Stimulated activated CD4-positive, alpha-beta T cell treated with anti-CD3 and anti-CD28 coated beads, Interleukin-2, amount 100 ng/mL, for 48 hours (primary cell): ENCODE data around the gene TCFL5.
"Not testable (repeated sequence)": the region's sequence is repeated elsewhere in the genome, so short reads cannot be mapped to it uniquely, and the experiment has no call there.

Experiments
- DNase-seq, 2 donors: peaks; one replicate each; pipeline ENCODE4 v3.0.0-alpha.2; 2020

Gene TCFL5

GRCh38 chr20:62879275-62880146 is 17.9 kb upstream of the TCFL5 start:
- no peak for DNase-seq

GRCh38 chr20:62878244-62879038 is 16.8 kb upstream of the TCFL5 start:
- DNase-seq, result no peak

- no peak for DNase-seq
These were observed 15.5 kb upstream of the TCFL5 start for GRCh38 chr20:62876902-62877816.

GRCh38 chr20:62876501-62876901 is 14.9 kb upstream of the TCFL5 start:
- DNase-seq, result no peak

- DNase-seq, result no peak
These were observed 14.1 kb upstream of the TCFL5 start for GRCh38 chr20:62875419-62876361.

- DNase-seq, result no peak
These were observed 13.3 kb upstream of the TCFL5 start for GRCh38 chr20:62874964-62875344.

- peak in 1 of 2 donors; percentile 34 for DNase-seq
These were observed 12.0 kb upstream of the TCFL5 start for GRCh38 chr20:62873681-62874031.

- DNase-seq, result no peak
These were observed 11.7 kb upstream of the TCFL5 start for GRCh38 chr20:62873280-62873679.

GRCh38 chr20:62872862-62873261 is 11.2 kb upstream of the TCFL5 start:
- no peak for DNase-seq

GRCh38 chr20:62872184-62872847 is 10.7 kb upstream of the TCFL5 start:
- no peak for DNase-seq

GRCh38 chr20:62864207-62864606 is 2.6 kb upstream of the TCFL5 start:
- DNase-seq, result no peak

GRCh38 chr20:62860924-62861691 is 514 bp downstream of the TCFL5 start:
- DNase-seq, result peak in 1 of 2 donors; percentile 18

GRCh38 chr20:62860391-62860923 is 1.2 kb downstream of the TCFL5 start:
- no peak for DNase-seq

- no peak for DNase-seq
These were observed 1.9 kb downstream of the TCFL5 start for GRCh38 chr20:62859721-62860120.

- no peak for DNase-seq
These were observed 3.4 kb downstream of the TCFL5 start for GRCh38 chr20:62858058-62858830.

- DNase-seq, result no peak
These were observed 4.5 kb downstream of the TCFL5 start for GRCh38 chr20:62856931-62857619.

GRCh38 chr20:62855120-62855519 is 6.5 kb downstream of the TCFL5 start:
- DNase-seq, result no peak

- DNase-seq, result no peak
These were observed 7.5 kb downstream of the TCFL5 start for GRCh38 chr20:62854121-62854520.

- not testable (repeated sequence) for DNase-seq
These were observed 8.3 kb downstream of the TCFL5 start for GRCh38 chr20:62853304-62853703.
